ENCODE data around the gene PRSS50.

Gene PRSS50

DNA sequence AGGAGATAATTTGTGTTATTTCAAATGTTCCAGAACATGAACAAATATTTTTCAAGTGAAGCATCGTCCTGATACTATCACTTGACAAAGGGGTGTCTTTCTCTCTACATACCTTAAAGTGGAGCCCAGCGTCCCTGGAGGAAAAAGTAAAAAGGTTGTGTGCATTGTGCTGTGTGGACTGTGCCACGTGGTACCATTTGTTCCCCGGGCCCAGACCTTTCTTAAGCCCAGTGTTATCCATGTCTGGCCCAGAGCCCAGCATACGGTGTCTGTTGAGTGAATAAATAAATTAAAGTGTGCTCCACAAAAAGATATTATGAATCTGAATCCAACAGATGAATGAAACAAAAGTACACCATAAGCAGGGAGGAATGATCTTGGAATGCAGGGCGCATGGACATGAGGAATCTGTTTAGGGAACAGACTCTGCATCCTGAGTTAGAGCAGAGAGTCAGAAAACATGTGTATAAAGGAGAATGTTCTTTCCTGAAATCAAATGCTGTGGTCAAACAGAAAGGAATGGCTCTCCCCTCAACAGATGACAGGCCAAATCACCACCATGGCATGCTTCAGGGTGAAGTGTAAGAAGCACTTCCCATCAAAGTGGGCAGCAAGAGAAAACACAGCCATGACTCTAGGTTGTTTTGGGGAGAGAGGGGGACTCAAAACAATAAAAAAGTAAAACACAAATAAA, 8.1 kb upstream of the PRSS50 start:
- DNase-seq (ENCODE audit: low spot score), result no peak

DNA sequence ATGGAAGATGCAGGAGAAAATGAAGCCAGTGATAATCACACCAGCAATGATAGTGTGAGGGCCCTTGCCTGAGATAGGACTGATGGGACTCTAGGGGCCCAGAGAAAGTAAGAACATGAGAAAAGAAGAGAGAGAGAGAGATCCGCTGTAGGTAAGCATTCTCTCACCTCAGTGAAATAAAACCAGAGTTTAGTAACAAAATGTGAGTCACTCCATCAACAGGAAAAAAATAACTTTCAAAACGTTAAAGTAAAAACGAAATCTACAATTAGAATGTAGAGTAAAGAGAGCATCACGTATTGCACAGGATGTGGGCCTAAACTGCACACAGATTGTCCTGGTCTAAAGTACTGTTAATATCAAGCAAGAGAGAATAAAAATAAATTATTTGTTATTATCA, 6.8 kb upstream of the PRSS50 start:
- DNase-seq (ENCODE audit: low spot score), result no peak

DNA sequence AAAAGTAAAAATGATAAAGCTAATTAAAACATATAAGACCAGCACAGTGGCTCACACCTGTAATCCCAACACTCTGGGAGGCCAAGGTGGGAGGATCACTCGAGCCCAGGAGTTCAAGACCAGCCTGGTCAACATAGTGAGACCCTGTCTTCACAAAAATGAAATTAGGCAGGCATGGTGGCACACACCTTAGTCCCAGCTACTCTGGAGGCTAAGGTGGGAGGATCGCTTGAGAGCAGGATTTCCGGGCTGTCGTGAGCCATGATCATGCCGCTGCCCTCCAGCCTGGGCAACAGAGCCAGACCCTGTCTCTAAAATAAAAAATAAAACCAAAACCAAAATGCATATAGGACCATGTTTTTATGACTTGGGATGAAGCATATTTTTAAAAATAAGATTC, 4.8 kb upstream of the PRSS50 start:
- DNase-seq (ENCODE audit: low spot score), result no peak

GRCh38 chr3:46721009-46721408, 3.3 kb upstream of the PRSS50 start:
- DNase-seq (ENCODE audit: low spot score), result no peak

DNA sequence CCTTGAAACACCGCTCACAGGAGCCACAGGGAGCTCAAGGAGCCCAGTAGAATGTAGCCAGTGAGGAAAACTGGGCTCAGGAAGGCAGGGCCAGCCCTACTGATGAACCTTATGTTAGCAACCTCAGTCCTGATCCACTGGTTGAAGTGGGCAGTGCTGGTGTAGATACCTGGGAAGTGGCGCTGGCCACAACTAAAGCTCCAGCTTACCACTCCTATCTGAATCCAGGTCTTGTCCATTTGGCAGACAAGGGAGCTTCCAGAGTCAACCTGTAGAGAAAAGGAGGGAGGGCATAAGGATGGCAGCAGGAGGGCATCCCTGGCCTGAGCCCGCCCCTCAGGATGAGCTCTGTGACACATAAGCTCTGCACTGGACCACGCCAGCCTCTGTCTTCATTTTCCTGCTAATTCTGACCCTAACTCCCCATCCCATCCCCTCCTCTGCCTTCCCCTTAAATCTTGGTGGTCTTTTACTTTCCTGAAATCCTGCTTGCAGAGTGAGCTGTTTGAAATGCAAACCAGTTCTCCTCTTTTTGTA, 2.1 kb upstream of the PRSS50 start:
- no peak for DNase-seq (ENCODE audit: low spot score)

DNA sequence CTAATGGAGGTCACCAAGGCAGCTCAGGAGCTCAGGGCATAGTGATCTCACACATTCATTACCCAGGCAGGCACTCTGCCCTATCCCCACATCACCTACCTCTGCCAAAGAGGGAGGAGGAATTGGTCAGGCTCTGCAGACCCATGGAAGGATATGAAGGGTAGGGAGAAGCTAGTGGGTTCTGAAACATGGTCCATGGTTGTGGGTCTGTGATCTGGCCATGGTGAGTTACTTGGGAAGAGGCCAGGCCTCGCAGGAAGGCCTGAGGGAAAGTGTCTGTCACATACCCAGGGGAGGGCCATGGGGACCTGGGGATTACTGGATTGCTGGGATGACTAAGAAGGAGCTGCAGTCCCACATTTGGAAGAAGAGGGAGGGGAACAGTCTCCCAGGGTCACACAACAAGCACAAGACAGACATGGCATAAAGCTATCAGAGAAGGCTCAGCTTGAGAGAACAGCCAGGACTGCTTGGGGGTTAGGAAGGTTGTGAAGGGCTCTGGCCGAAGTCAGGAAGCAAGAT, 1.4 kb upstream of the PRSS50 start:
- no peak for DNase-seq (ENCODE audit: low spot score)

DNA sequence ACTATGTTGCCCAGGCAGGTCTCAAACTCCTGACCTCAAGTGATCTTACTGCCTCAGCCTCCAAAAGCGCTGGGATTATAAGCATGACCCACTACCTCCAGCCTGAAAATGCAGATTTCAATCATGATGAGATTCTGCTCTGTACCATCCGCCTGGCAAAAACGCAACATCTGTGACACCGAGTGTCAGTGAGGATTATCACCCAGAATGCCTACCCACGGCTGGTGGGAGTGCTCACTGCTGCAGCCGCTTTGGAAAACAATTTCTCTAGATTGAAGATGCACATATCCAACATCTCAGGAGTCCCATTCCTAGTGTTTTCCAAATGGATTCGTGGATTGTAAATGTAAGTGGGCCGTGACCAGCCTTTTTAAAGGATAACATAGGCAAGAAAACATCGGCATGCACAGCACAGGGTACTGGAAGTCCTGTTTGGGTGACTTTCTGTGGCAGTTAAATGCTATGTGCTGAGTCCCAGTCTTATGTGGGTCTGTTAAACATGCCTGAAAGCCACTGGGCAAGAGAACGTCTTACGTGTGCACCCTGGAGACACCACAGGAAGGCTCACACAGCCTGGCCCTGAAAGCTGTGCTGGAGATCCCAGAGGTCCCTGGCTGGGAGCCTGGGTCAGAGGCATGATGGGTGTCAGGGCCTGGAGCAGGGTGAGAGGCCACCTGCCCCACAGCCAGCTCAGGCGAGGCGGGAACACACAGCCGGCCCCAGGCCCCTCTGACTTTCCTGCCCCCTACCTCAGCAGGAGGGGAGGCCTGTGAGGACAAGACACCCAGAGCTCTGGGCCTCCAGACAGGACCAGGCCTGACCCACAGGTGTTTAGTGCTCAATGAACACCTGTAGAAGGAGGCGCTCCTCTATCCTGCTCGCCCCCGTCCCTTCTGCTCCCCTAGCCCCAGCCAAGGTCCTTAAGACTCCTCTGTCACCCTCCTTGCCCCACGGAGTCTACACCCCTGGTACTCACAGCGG, 918 bp downstream of the PRSS50 start:
- no peak for DNase-seq (ENCODE audit: low spot score)

DNA sequence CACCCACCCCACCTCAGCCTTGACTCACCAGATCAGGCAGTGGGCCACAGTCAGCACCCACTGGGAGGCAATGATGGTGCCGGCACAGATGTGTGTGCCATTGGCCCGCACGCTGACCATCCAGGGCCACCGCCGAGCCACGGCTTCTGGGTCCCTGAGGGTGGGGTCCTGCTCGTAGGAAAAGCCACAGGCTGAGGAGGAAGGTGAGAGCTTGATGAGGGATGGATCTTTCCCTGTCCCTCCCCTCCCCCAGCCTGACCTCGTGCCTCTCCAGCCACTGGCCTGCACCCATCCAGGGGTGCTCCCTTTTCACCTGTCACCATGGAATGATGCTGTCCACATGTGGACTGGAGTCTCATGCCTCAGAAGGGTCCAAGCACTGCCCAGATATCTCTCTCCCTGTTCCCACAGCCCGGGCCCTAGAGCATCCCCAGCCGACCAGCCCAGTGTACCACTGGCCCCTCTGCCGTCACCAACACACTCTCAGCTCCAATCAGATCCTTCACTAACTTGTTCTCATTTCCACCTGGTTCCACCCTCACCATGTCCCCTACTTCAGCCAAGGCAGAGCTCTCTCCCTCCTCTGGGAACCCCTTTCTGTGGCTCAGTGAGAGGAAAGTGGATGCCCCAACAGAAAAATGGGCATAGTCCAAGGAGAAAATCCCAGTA, 2.0 kb downstream of the PRSS50 start:
- no peak for DNase-seq (ENCODE audit: low spot score)

GRCh38 chr3:46714728-46715506, 2.8 kb downstream of the PRSS50 start:
- no peak for DNase-seq (ENCODE audit: low spot score)

DNA sequence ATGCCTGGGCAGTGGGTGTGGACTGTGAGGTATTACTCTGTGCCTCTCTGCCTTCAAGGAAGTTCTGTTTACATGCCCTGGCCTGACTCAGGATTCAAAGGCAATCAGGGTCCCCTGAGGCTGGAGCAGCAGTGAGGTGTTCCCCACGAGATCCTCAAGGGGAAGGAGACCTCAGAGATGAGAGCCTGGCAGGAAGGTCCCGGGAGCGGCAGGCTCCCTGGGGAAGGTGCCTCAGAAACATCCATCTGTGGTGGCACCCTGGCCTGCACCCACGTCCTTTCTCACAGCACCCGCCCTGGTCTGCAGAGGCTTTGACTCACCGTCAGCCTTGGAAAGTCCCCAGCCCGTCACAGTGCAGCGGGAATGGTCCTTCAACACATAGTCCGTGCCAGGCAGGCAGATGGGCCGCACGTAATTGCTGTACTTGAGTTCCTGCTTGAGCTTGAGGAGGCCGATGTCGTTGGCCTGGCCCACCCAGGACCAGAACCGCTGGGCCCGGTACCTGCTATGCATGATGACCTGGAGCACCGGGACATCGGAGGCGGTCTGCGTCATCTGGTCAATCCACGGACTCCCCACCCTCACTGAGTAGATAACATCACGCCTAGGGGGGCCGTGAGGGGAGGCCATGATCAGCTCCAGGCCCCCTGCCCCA, 3.6 kb downstream of the PRSS50 start:
- DNase-seq (ENCODE audit: low spot score), result no peak

DNA sequence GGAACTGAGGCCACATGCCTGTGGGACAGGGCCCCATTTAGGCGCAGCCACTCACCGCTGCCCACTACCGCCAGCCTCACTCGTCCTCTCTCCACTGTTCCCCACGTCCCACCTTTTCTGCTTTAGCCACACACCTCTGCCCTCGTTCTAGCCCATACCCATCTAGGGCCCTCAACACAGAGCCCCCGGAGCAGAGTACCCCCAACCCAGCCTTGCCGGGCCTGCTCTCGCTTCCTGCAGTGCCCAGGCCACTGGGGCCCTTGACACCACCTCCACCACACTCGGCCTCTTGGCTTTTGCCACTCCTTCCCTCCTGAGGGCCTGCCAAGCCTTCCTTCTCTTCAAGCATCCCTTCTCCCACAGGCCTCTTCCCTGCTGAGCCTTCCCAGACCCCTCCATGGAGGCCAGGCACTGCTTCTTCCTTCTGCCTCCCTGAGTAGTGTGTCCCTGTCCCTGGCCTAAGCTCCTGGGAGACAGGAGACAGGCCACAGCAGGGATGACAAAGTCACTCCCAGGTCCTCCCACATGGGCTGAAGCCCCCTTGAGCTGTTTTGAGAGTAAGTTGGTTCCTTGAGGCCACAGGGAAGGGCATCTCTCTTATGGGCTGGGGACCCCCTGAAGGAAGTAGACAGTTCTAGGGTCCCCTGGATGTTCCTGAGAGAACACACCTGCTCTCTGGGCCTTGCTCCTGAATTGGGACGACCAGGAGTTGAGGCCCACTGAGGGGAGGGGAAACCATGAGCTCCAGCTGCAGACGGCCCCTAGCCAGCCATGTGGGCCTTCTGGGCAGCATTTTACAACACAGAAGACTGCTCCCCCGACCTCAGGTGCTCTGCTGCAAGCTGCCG, 4.4 kb downstream of the PRSS50 start:
- DNase-seq (ENCODE audit: low spot score), result no peak

GRCh38 chr3:46712191-46713049, 5.2 kb downstream of the PRSS50 start:
- DNase-seq (ENCODE audit: low spot score), result no peak

- no peak for DNase-seq (ENCODE audit: low spot score)
These were observed 5.9 kb downstream of the PRSS50 start for GRCh38 chr3:46711760-46712159.

GRCh38 chr3:46711305-46711704, 6.4 kb downstream of the PRSS50 start:
- no peak for DNase-seq (ENCODE audit: low spot score)

DNA sequence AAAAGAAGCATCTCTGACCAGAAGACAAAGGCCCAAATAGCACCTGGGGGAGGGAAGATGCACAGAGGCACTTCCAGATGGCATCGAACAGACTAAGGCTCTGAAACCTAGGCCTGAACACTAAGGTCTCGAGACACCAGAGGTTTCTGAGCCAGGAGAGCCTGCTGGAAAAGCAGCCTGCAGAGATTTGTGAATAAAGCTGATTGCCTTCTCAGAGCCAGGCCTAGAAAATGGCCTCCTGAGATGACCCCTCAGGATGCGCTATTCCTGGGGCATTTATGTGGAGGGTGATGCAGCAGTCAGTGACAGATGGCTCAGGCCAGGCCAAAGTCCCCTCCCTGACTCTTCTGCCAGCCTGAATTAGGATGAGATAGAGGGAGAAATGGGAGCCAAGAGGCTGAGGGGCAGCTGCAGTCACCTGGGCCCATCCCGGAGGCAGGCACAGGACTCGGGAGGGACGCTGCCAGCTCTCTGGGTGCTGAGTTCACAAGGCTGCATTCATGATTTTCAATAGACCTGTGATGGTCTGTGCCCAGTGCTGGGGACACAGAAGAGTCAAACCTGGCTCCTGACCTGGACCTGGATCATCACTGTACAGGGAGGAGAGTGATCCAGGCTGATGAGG, 6.9 kb downstream of the PRSS50 start:
- DNase-seq (ENCODE audit: low spot score), result no peak

DNA sequence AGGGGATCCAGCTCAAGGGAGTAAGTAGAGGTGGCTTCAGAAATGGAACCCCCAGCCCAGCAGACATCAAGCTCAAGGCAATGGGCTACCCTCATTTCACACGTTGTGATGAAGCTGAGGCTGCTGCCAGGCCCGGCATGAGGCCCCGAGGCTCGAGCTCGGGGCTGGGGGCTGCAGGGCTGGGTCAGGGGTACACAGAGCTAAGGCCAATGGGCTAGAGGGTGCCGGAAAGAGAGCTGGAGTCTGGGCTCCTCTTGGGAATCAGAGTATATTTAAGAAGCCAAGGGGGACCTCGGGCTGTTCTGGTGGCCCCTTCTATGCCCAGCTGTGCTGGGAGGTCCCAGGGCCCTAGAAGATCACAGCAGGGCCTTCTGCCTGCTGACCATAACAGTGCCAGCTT, 7.4 kb downstream of the PRSS50 start:
- DNase-seq (ENCODE audit: low spot score), result no peak

GRCh38 chr3:46709721-46710120, 7.9 kb downstream of the PRSS50 start:
- DNase-seq (ENCODE audit: low spot score), result no peak

- no peak for DNase-seq (ENCODE audit: low spot score)
These were observed 8.5 kb downstream of the PRSS50 start for GRCh38 chr3:46709157-46709654.
